D721Med (cell line): ENCODE results near the gene PRRT1.

Experiments
- DNase-seq: peaks from one replicate; pipeline ENCODE4 v3.0.0; 2011; ENCODE audit warnings: low spot score; ENCODE audit not compliant: insufficient read length
- FAIRE-seq: peaks from 2 replicates; lab custom pipeline; 2011; peaks lifted over from hg19 to GRCh38; lab: Jason Lieb, UNC
- CTCF ChIP-seq: IDR thresholded peaks from 2 replicates; pipeline ENCODE4 v1.5.1; 2012; ENCODE audit warnings: mild to moderate bottlenecking, control low read depth; ENCODE audit not compliant: insufficient read depth; ENCODE audit errors: missing control alignments

The PRRT1 gene

DNA sequence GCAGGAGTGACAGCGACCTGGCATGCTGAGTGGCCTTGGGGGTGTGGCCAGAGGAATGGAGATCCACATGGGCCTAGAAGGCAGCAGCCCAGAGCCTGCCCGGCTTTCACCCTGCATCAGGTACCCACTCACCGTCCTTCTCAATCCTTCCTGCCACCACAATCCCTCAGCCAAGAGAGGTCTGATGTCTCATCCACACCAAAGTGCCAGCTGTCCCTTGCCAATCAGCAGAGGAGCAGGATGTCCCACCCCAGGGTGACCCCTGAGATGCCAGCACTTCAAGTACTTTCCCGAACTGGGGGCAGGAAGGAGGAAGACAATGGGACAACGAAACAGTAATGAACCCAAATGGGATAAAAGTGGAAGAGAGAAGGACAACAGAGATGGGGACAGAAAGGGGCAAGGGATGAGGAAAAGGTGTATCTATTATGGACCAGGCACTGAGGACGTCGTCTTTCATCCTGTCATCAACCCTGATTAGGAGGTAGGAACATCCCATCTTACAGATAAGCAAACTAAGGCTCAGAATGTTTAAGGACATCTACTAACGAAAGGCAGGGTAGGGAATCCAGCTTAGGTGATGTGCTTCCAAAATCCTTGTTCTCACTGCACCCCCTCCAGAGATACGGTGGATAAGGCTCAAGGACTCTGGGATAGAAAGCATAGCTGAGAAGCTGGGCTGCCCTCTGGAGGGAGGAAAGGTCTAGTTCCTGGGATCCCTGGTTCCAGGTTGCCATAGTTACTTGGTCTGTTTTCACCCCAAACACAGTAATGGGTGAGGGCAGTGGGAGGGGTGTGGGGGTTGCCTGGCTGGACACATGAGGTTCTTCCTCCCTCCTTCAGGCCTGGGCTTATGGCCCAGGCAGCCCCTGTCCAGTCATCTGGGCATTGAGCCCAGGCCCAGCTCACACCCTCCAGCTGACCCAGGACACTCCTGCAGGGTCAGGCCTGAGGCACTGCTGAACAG is 38.1 kb downstream of the PRRT1 start:
- TF ChIP-seq CTCF, result no peak
- DNase-seq (no peak), FAIRE-seq (no peak)

DNA sequence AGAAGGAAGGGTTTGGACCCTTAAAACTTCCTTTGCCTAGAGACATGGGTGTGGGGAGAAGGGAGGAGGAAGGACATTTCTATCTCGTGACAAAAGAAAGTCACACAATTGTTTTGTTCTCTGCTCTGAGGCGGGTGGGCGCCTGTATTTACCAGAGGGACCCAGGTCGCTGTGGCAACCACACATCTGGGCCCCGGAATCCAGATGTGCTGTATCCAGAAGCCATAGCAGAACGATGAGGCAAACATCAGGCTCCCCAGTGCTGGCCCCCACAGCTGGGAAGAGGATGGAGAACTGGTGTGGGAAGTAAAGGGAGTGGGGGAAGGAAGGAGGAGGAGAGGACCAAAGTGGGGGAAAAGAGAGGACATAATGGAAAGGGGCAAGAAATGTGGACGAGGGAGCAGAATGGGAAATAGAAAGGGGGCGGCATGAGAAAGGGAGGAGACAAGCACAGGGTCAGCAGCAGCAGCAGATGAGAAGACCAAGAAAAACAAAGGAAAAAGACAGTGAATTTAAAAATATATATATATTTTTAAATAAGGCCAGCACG is 39.2 kb downstream of the PRRT1 start:
- TF ChIP-seq CTCF, result no peak
- FAIRE-seq, result no peak
- no peak for DNase-seq

GRCh38 chr6:32111424-32112066 is 40.2 kb downstream of the PRRT1 start:
- no peak for TF ChIP-seq CTCF
- DNase-seq (no peak), FAIRE-seq (no peak)

- no peak for FAIRE-seq
- TF ChIP-seq CTCF, result no peak
- DNase-seq, result no peak
These were observed 41.1 kb downstream of the PRRT1 start for GRCh38 chr6:32110632-32111031.

GRCh38 chr6:32109765-32110160 is 42.0 kb downstream of the PRRT1 start:
- FAIRE-seq (no peak), DNase-seq (no peak)
- no peak for TF ChIP-seq CTCF

DNA sequence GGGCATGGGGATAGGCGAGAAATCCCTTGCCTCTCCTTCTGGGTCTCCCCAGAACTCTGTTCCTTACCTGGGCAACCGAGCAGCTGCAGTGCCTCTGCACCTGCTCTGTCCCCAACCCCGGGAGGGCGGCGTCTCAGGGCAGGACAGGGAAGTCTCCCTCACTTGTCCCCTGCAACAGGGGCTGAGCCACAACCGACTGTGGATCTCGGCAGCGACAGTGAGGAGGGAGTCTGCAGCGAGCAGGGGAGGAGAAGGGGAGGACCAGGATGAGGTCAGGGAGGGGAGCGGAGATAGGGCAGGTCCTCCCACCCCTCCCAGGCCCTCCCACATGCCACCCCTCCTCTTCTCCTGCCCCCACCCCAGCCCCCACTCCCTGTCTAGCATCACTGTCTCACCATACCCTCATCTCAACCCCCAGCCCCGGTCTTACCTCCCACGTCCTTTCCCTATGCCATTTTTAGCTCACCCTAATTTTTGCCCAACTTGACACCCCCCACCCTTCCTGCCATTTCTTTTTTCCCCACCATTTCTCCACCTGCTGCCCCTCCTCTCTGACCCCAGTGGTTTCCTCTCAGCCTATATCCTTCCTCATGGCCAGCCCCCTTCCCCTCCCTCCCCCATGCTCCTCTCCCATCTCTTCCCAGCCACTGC is 42.5 kb downstream of the PRRT1 start, which contains the start of gene TNXB:
Gene TNXB, minus strand, starts transcription at position 225 of the 651 bp plus-strand sequence. CDS start 11,140 bp downstream, outside the sequence.
- TF ChIP-seq CTCF, result no peak
- DNase-seq (no peak), FAIRE-seq (no peak)
